Testis (tissue), 3 donors: ENCODE data around the gene SEMA3G. TPM values are rescaled to one million over a fixed set of nuclear protein-coding genes. Genes with fewer than 3 reads are reported as not detected.

Experiments used
- DNase-seq: peaks from one replicate; pipeline ENCODE4 v3.0.0-alpha.2; 2019
- H3K27ac ChIP-seq, 2 donors: fragments of 200-600 bp; sonication (generic); one replicate each; pipeline ENCODE4 v1.5.1; 2019
- H3K27me3 ChIP-seq: fragments of 200-600 bp; sonication (generic); one replicate; pipeline ENCODE4 v1.5.1; 2019
- H3K36me3 ChIP-seq: fragments of 200-600 bp; sonication (generic); one replicate; pipeline ENCODE4 v1.5.1; 2017; ENCODE audit warnings: low read depth; ENCODE audit errors: missing control alignments
- H3K4me1 ChIP-seq: fragments of 200-600 bp; sonication (generic); one replicate; pipeline ENCODE4 v1.5.1; 2019
- H3K4me3 ChIP-seq, 2 donors: fragments of 200-600 bp; sonication (generic); one replicate each; pipeline ENCODE4 v1.5.1; 2017 to 2019
- H3K9me3 ChIP-seq: fragments of 200-600 bp; sonication (generic); one replicate; pipeline ENCODE4 v1.5.1; 2017
- CTCF ChIP-seq, 3 experiments: fragments of 450-650 bp in 2 of 3; fragments of 200-600 bp in 1 of 3; sonication (generic) in 1 of 3; IDR thresholded peaks; one replicate each; pipeline ENCODE4 v1.5.1; 2016 to 2019; ENCODE audit warnings: antibody characterized with exemption in 3 of 3, mild to moderate bottlenecking in 2 of 3, moderate library complexity in 1 of 3
- POLR2A ChIP-seq: fragments of 450-650 bp; IDR thresholded peaks from one replicate; pipeline ENCODE4 v1.6.1; 2017; ENCODE audit warnings: antibody characterized with exemption, mild to moderate bottlenecking, moderate library complexity
- WGBS, 2 donors: methylation state at CpG; one replicate each; pipeline ENCODE4 v1.1.5; 2018; 5-methylcytosine and 5-hydroxymethylcytosine counted together
- intact Hi-C: fragments of 100-400 bp; cut with DNase I; formaldehyde crosslinking; loops from one replicate; pipeline ENCODE4 v1.15.1; 2023; ENCODE audit warnings: low total_unique reads
- polyA plus RNA-seq: library from polyadenylated mRNA; stranded (reverse); fragments of 350-450 nt; fragmentation: Illumina TruSeq; extraction: RNeasy Lipid Tissue Mini Kit (QIAGEN cat#74804); gene quantifications from one replicate; pipeline ENCODE4 v1.2.3, GENCODE V29; 2014; ENCODE audit warnings: low read depth, low replicate concordance; ENCODE audit not compliant: insufficient read depth
- total RNA-seq, 2 donors: library from RNA; depleted of rRNA; stranded (reverse); fragments of >200 nt; gene quantifications; one replicate each; pipeline ENCODE4 v1.2.3, GENCODE V29; 2016

SEMA3G gene
- total and polyA plus RNA-seq, 3 donors from 2014 or later = 1.7 to 3.1 (median 2.1) TPM

- intact Hi-C loops = no loop called here
These were observed 48.6 kb downstream of the SEMA3G start for GRCh38 chr3:52396011-52396906.

GRCh38 chr3:52395503-52395865, 49.4 kb downstream of the SEMA3G start:
- Histone ChIP-seq H3K27me3 (no peaks in the 10 kb centered on the region), H3K4me3 (no peak overlapping the region), H3K27ac (no peak overlapping the region), H3K4me1 (no peaks in the 10 kb centered on the region), H3K9me3 (no peaks in the 10 kb centered on the region), H3K36me3 (no peaks in the 10 kb centered on the region)
- intact Hi-C loops = no loop called here
- WGBS, 2 donors = 87 to 91% methylated on average over 5 to 8 of the region's 8 CpGs
- DNase-seq = no peak
- TF ChIP-seq CTCF (IDR thresholded peaks at IDR 0.05) (no peak), POLR2A (no peak)

More at GRCh38 chr3:52396011-52396906, 48.6 kb downstream of the SEMA3G start:
- WGBS, 2 donors = 92 to 96% methylated on average over 22 to 25 of the region's 25 CpGs
- H3K27me3 ChIP-seq = no peaks in the 10 kb centered on the region
- no peak for DNase-seq
- no peaks in the 10 kb centered on the region for H3K9me3 ChIP-seq
- TF ChIP-seq POLR2A (no peak), CTCF (IDR thresholded peaks at IDR 0.05) (no peak)
- no peak overlapping the region for H3K4me3 ChIP-seq
- no peaks in the 10 kb centered on the region for H3K36me3 ChIP-seq
- no peaks in the 10 kb centered on the region for H3K4me1 ChIP-seq
- H3K27ac ChIP-seq = no peak overlapping the region

- intact Hi-C loops = no loop called here
- Histone ChIP-seq H3K4me3 (no peak overlapping the region), H3K27me3 (no peaks in the 10 kb centered on the region), H3K36me3 (no peaks in the 10 kb centered on the region), H3K9me3 (no peaks in the 10 kb centered on the region), H3K4me1 (no peaks in the 10 kb centered on the region), H3K27ac (no peak overlapping the region)
- 96% methylated on average over 4 to 10 of the region's 10 CpGs for WGBS, 2 donors
- TF ChIP-seq POLR2A = no peak
- DNase-seq = no peak
These were observed 50.0 kb downstream of the SEMA3G start for GRCh38 chr3:52394751-52395502.

- DNase-seq = no peak
- 82 to 92% methylated on average over 16 to 18 of the region's 18 CpGs for WGBS, 2 donors
- H3K27ac ChIP-seq = no peak overlapping the region
- no peak overlapping the region for H3K4me3 ChIP-seq
- no peaks in the 10 kb centered on the region for H3K4me1 ChIP-seq
- TF ChIP-seq CTCF (IDR thresholded peaks at IDR 0.05) (no peak), POLR2A (no peak)
- no peaks in the 10 kb centered on the region for H3K9me3 ChIP-seq
- intact Hi-C loops = no loop called here
- H3K36me3 ChIP-seq = no peaks in the 10 kb centered on the region
- H3K27me3 ChIP-seq = no peaks in the 10 kb centered on the region
These were observed 50.8 kb downstream of the SEMA3G start for GRCh38 chr3:52393959-52394670.
